Hematopoietic multipotent progenitor cell treated with erythropoietin and hydrocortisone succinate and interleukin-3 and kit ligand, for 8 days (in vitro differentiated cells): ENCODE measurements around the gene A2M.
"Not testable (repeated sequence)": the region's sequence is repeated elsewhere in the genome, so short reads cannot be mapped to it uniquely, and the experiment has no call there.

Source experiments
- DNase-seq: peaks from one replicate; pipeline ENCODE4 v3.0.0-alpha.2; 2015

Gene A2M

GRCh38 chr12:9115731-9116559 lies at the start of gene A2M:
A2M (minus strand) TSS chr12:9115919; CDS start chr12:9115849, 70 bp downstream.
- DNase-seq: no peak

- DNase-seq: no peak
Measured at GRCh38 chr12:9163392-9163791, 47.7 kb upstream of the A2M start.

GRCh38 chr12:9156119-9156518 lies 40.4 kb upstream of the A2M start:
- no peak for DNase-seq

GRCh38 chr12:9149372-9149771 lies 33.7 kb upstream of the A2M start:
- no peak for DNase-seq

GRCh38 chr12:9148926-9149325 lies 33.2 kb upstream of the A2M start:
- DNase-seq: no peak

- DNase-seq: no peak
Measured at GRCh38 chr12:9147461-9147860, 31.7 kb upstream of the A2M start.

- no peak for DNase-seq
Measured at GRCh38 chr12:9144730-9145106, 29.0 kb upstream of the A2M start.

GRCh38 chr12:9143929-9144729 lies 28.4 kb upstream of the A2M start:
- no peak for DNase-seq

GRCh38 chr12:9143137-9143536 lies 27.4 kb upstream of the A2M start:
- no peak for DNase-seq

GRCh38 chr12:9139588-9140290 lies 24.0 kb upstream of the A2M start:
- not testable (repeated sequence) for DNase-seq

- no peak for DNase-seq
Measured at GRCh38 chr12:9135903-9136310, 20.2 kb upstream of the A2M start.

GRCh38 chr12:9134981-9135628 lies 19.4 kb upstream of the A2M start:
- DNase-seq: peak; percentile 6

GRCh38 chr12:9133216-9133916 lies 17.6 kb upstream of the A2M start:
- DNase-seq: no peak

- no peak for DNase-seq
Measured at GRCh38 chr12:9132008-9132535, 16.4 kb upstream of the A2M start.

- no peak for DNase-seq
Measured at GRCh38 chr12:9130244-9130643, 14.5 kb upstream of the A2M start.

- DNase-seq: no peak
Measured at GRCh38 chr12:9127936-9128663, 12.4 kb upstream of the A2M start.

- DNase-seq: no peak
Measured at GRCh38 chr12:9127484-9127883, 11.8 kb upstream of the A2M start.

- DNase-seq: no peak
Measured at GRCh38 chr12:9124383-9125031, 8.8 kb upstream of the A2M start.

GRCh38 chr12:9123781-9124382 lies 8.2 kb upstream of the A2M start:
- no peak for DNase-seq

- no peak for DNase-seq
Measured at GRCh38 chr12:9122091-9122609, 6.4 kb upstream of the A2M start.
